ENCODE results near the gene MUC5B. TPM values are rescaled to one million over a fixed set of nuclear protein-coding genes. Genes with fewer than 3 reads are reported as not detected.
A peak's percentile ranks its signal among the peaks of the same experiment; 100 is the strongest.
"Not testable (repeated sequence)": the region's sequence is repeated elsewhere in the genome, so short reads cannot be mapped to it uniquely, and the experiment has no call there.

The MUC5B gene
- total RNA-seq, 1 experiment from 2014 or later = not detected

GRCh38 chr11:1263010-1263409 is 40.1 kb downstream of the MUC5B start:
- no peak for DNase-seq (ENCODE audit: low read depth)

DNA sequence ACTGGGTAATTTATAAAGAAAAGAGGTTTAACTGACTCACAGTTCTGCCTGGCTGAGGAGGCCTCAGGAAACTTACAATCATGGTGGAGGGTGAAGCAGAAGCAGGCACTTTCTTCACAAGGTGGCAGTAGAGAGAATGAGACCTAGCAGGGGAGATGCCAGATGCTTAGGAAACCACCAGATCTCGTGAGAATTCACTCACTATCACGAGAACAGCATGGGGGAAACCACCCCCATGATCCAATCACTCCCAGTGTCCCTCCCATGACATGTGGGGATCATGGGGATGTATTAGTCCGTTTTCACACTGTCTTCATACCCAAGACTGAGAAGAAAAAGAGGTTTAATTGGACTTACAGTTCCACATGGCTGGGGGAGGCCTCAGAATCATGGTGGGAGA is 41.6 kb downstream of the MUC5B start:
- DNase-seq (ENCODE audit: low read depth) = peak; percentile 54

DNA sequence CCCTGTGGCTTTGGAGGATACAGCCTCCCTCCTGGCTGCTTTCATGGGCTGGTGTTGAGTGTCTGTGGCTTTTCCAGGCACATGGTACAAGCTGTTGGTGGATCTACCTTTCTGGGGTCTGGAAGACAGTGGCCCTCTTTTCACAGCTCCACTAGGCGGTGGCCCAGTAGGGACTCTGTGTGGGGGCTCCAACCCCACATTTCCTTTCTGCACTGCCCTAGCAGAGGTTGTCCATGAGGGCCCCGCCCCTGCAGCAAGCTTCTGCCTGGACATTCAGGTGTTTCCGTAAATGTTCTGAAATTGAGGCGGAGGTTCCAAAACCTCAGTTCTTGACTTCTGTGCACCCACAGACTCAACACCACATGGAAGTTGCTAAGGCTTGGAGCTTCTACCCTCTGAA is 42.6 kb downstream of the MUC5B start:
- DNase-seq (ENCODE audit: low read depth) = not testable (repeated sequence)

DNA sequence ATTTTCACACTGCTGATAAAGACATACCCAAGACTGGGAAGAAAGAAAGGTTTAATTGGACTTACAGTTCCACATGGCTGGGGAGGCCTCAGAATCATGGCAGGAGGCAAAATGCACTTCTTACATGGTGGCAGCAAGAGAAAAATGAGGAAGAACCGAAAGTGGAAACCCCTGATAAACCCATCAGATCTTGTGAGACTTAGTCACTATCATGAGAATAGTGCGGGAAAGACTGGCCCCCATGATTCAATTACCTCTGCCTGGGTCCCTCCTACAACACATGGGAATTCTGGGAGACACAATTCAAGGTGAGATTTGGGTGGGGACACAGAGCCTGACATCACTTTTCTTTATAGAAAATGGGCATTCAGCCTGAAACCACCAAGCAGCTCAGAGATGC is 44.1 kb downstream of the MUC5B start:
- not testable (repeated sequence) for DNase-seq (ENCODE audit: low read depth)

GRCh38 chr11:1267441-1268100 is 44.7 kb downstream of the MUC5B start:
- DNase-seq (ENCODE audit: low read depth) = no peak

DNA sequence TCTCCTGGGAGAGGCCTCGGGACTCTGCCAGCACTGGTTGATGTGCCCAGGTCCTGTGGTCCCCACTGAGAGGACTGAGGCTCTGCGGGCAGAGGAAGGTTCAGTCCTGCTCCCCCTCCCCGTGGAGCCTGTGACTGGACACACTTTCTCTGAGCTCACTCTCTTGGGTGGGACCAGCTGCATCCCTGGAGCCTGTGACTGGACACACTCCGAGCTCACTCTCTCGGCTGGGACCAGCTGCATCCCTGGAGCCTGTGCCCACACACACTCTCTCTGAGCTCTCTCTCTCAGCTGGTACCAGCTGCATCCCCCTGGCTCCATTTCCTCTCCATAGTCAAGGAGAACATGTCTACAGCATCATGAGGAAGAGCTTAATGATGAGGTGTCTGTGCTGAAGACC is 47.1 kb downstream of the MUC5B start:
- DNase-seq (ENCODE audit: low read depth) = no peak

DNA sequence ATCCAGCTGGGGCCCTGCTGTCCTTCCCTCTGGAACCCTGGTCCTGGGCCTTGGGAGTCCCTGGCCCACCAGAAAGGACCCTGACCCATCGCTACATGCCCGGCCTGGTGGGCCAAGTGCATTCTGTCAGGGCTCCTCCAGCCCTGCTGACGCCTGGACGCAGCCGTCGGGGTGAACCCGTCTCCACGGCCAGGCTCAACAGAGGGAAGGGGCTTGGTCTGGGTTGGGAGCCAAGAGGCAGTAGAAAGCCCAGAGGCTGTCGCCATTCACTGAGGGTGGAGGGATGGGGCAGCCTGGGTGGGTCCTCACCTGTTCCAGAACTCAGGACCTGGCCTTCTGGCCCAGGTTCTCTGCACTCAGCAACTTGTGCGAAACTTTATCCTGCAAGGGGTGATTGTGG is 47.6 kb downstream of the MUC5B start:
- no peak for DNase-seq (ENCODE audit: low read depth)

DNA sequence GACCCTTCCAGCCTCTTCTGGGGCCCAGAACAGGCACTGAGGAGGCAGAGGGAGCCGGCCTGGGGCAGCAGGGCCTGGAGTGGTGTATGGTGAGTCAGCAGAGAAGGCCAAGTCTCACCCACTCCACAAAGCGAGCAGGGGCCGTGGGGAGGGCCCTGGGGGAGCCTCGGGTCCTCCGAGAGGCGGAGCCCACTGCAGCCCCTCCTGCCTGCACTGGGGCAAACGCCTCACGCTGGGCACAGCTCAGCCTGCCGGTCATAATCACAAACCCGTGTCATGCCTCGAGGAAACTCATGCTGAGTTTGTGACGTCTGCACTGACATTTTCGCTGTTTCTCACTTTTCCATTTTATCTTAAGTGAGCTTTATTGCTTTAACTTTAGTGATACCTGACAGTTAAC is 48.1 kb downstream of the MUC5B start:
- DNase-seq (ENCODE audit: low read depth) = no peak

- no peak for DNase-seq (ENCODE audit: low read depth)
Measured at GRCh38 chr11:1271406-1271805, 48.5 kb downstream of the MUC5B start.

DNA sequence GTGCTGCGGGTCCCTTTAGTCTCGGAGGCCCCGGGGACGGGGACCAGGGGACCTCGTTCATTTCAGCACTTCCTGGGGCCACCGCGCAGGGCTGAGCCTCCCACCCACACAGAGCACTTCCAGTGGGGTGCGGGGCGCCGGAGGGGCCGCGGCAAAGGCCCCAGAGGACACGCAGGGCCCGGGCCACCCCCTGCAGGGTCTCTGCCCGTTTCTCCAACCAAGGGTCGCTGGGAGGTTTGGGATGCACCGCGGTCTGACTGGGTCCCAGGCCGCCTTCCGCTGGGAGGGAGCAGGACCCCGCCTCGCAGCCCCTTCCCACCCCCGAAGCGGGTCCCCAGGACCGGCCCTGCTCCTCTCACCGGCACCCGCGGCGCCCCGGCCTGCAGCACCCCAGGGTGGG is 49.1 kb downstream of the MUC5B start:
- DNase-seq (ENCODE audit: low read depth) = no peak

GRCh38 chr11:1272531-1272930 is 49.7 kb downstream of the MUC5B start:
- no peak for DNase-seq (ENCODE audit: low read depth)

GRCh38 chr11:1274501-1274900 is 51.6 kb downstream of the MUC5B start:
- no peak for DNase-seq (ENCODE audit: low read depth)

DNA sequence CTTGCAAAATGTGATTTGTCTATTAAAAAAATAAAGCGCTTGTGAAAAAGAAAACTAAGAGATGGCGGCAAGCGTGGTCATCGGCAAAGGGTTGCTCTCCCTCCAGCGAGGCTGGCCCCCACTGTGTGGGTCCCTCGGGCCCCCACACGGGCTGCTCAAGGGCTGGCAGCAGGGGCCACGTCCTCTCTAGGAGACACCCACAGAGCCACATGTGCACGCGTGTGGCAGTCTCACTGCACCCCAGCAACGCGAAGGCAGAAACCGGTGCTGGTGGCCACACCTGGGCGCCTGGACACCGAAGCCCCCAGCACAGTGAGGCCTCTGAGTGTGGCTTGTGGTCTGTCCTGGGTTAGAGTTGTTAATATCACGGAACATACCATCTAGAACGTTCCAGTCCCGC is 52.2 kb downstream of the MUC5B start:
- no peak for DNase-seq (ENCODE audit: low read depth)

GRCh38 chr11:1276041-1276790 is 53.4 kb downstream of the MUC5B start:
- DNase-seq (ENCODE audit: low read depth) = no peak

- no peak for DNase-seq (ENCODE audit: low read depth)
Measured at GRCh38 chr11:1276866-1277615, 54.2 kb downstream of the MUC5B start.

DNA sequence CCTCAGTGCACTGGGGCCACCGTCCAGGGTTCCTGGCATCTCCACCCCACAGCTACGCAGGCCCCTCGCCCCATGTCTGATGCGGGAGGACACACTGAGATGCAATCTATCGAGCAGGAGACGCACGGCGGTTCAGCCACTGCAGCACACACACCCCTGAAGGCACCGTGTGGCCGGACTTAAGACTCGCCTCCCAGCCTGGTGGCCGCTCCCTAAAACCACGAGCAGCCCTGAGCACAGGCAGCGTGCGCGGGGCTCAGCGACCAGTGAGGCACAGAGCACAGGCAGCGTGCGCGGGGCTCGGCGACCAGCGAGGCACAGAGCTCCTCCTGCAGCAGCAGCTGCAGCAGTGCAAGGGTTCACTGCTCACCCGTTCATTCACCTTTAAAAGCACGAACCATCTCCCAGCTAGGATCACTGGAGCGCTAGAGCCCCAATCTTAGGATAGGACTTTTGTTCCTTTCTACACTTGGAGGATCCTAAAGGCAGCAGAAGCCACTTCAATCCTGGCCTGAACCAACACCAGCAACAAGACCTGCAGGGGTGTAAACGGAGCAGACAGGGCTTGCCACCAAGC is 55.2 kb downstream of the MUC5B start:
- no peak for DNase-seq (ENCODE audit: low read depth)

DNA sequence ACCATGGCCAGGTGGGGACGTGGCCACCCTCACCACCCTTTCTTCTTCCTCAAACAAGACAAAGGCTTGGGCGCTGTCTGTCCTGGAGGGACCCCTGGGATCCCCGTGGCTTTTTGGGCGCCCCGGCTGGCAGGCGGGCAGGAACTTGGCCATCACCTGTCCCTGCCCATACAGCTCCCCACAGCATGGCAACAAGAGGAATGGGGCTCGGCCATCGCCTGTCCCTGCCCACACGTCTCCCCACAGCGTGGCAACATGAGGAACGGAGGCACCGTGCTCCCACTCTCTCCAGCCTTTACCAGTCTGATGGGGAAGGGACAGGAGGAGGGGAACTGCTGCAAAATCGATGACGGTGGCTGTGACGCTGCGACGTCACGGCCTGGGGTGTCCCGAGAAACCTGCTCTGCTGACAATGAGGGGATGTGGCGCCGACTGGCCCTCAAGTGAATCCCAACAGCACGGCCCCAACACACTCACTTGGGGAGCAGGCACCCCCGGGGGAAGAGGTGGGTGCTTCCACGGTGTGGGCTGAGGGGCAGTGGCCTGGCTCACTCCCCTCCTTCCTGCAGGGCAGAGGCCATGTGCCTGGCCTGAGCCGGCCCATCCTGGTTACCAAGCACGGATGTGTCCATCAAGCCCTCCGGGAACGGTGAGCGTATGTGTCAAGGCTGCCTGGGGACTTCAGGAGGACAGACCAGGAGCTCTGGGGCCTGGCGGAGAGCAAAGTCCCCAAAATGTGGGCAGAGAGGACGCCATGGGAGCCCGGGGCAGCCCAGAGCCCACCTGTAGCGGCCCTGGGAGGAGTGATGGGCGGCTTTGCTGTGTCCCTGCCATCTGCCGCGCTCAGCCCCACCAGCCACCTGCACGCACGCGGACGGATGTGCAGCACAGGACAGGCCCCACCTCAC is 56.2 kb downstream of the MUC5B start:
- DNase-seq (ENCODE audit: low read depth) = no peak

DNA sequence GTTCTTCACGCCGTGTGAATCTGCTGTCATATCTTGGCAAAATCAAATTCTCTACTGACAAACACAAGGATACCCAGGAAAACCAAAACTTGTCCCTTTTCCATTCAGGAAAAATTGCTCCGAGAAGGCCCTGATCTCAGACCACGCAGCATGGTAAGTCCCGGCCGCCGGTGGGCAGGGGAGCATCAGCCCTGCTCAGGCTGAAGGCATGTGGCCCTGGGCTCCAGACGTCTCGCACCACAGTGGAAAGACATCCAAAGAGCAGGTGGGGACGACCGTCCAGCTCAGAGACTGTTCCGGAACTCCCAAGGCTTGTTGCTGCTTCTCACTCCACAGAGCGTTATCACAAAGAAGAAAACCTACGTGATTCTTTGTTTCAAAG is 56.8 kb downstream of the MUC5B start:
- DNase-seq (ENCODE audit: low read depth) = no peak

- DNase-seq (ENCODE audit: low read depth) = no peak
Measured at GRCh38 chr11:1280116-1281035, 57.5 kb downstream of the MUC5B start.

GRCh38 chr11:1281326-1281973 is 58.6 kb downstream of the MUC5B start:
- DNase-seq (ENCODE audit: low read depth) = no peak
